ENCODE measurements around the gene IL34.

GRCh38 chr16:70658921-70659320 is 12.6 kb downstream of the IL34 start:
- TF ChIP-seq EZH2 (IDR thresholded peaks at IDR 0.05) (no peak), CTCF (IDR thresholded peaks at IDR 0.05 in 2 of 3, conservative IDR thresholded peaks at IDR 0.05 in 1 of 3; ENCODE audit: borderline replicate concordance in 1 of 3, insufficient read depth in 1 of 3, low read depth in 2 of 3, low read length in 2 of 3) (no peak), CEBPB (IDR thresholded peaks at IDR 0.05; ENCODE audit: low read depth) (no peak), POLR2AphosphoS5 (IDR thresholded peaks at IDR 0.05; ENCODE audit: low read depth, low read length) (no peak), POLR2A (IDR thresholded peaks at IDR 0.05; ENCODE audit: borderline replicate concordance, extremely low read depth, insufficient read depth, insufficient read length) (no peak), REST (IDR thresholded peaks at IDR 0.05; ENCODE audit: low read depth) (no peak), ATF3 (IDR thresholded peaks at IDR 0.05) (no peak), FOSL1 (IDR thresholded peaks at IDR 0.05; ENCODE audit: low read depth) (no peak), ZNF274 (IDR thresholded peaks at IDR 0.05; ENCODE audit: low read depth, low read length) (no peak), SP1 (IDR thresholded peaks at IDR 0.05; ENCODE audit: low read depth) (no peak), EGR1 (IDR thresholded peaks at IDR 0.05; ENCODE audit: low read depth) (no peak), SRF (IDR thresholded peaks at IDR 0.05; ENCODE audit: low read depth) (no peak), JUND (IDR thresholded peaks at IDR 0.05) (no peak)

All from HCT116 (cell line).